SK-N-SH treated with all-trans-retinoic acid at 6 μM for 48 hours (cell line): ENCODE data around the gene PRKG1.

ENCODE experiments used
- ATAC-seq: fragments of 200-7000 bp; cut with Tn5 transposase; 3 replicates; pipeline ENCODE4 v1.9.1; 2020; ENCODE audit warnings: mild to moderate bottlenecking, moderate library complexity
- ARNTL ChIP-seq: fragments of 450-650 bp; formaldehyde crosslinking; IDR thresholded peaks from 2 replicates; pipeline ENCODE4 v1.5.0; 2020; ENCODE audit warnings: low read depth, mild to moderate bottlenecking, moderate library complexity, borderline replicate concordance
- CREB5 ChIP-seq: fragments of 250-450 bp; sonication (Bioruptor Pico); IDR thresholded peaks from 2 replicates; pipeline ENCODE4 v1.5.1; 2020; ENCODE audit warnings: low read depth, mild to moderate bottlenecking, moderate library complexity
- CSDC2 ChIP-seq: fragments of 250-450 bp; sonication (Bioruptor Pico); IDR thresholded peaks from 2 replicates; pipeline ENCODE4 v1.5.0; 2020; ENCODE audit warnings: mild to moderate bottlenecking, moderate library complexity
- CSRNP3 ChIP-seq: fragments of 250-450 bp; sonication (Bioruptor Pico); IDR thresholded peaks from 2 replicates; pipeline ENCODE4 v1.5.1; 2021; ENCODE audit warnings: mild to moderate bottlenecking, moderate library complexity
- ESRRG ChIP-seq: fragments of 250-450 bp; sonication (Bioruptor Pico); IDR thresholded peaks from 2 replicates; pipeline ENCODE4 v1.6.1; 2021; ENCODE audit warnings: mild to moderate bottlenecking
- ISL1 ChIP-seq: fragments of 250-450 bp; sonication (Bioruptor Pico); IDR thresholded peaks from 2 replicates; pipeline ENCODE4 v2.1.2; 2022; ENCODE audit warnings: mild to moderate bottlenecking, moderate library complexity
- PATZ1 ChIP-seq: fragments of 250-450 bp; sonication (Bioruptor Pico); IDR thresholded peaks from 2 replicates; pipeline ENCODE4 v1.8.0; 2020; ENCODE audit warnings: mild to moderate bottlenecking, moderate library complexity, borderline replicate concordance
- PPARA ChIP-seq: fragments of 250-450 bp; sonication (Bioruptor Pico); IDR thresholded peaks from 2 replicates; pipeline ENCODE4 v1.5.0; 2020; ENCODE audit warnings: mild to moderate bottlenecking, borderline replicate concordance
- RARB ChIP-seq: fragments of 250-450 bp; sonication (Bioruptor Pico); IDR thresholded peaks from 2 replicates; pipeline ENCODE4 v1.8.0; 2021; ENCODE audit warnings: mild to moderate bottlenecking, moderate library complexity
- SNAI2 ChIP-seq: fragments of 250-450 bp; sonication (Bioruptor Pico); IDR thresholded peaks from 2 replicates; pipeline ENCODE4 v1.5.0; 2020; ENCODE audit warnings: mild to moderate bottlenecking, moderate library complexity
- TCF4 ChIP-seq: fragments of 250-450 bp; sonication (Bioruptor Pico); IDR thresholded peaks from 2 replicates; pipeline ENCODE4 v1.8.0; 2021; ENCODE audit warnings: mild to moderate bottlenecking, moderate library complexity, borderline replicate concordance
- TOX ChIP-seq: fragments of 250-450 bp; sonication (Bioruptor Pico); IDR thresholded peaks from 2 replicates; pipeline ENCODE4 v1.8.0; 2021; ENCODE audit warnings: mild to moderate bottlenecking, moderate library complexity, borderline replicate concordance
- ZC3H10 ChIP-seq: fragments of 250-450 bp; sonication (Bioruptor Pico); IDR thresholded peaks from 2 replicates; pipeline ENCODE4 v1.5.1; 2021; ENCODE audit warnings: mild to moderate bottlenecking, moderate library complexity
- ZFP3 ChIP-seq: fragments of 250-450 bp; sonication (Bioruptor Pico); IDR thresholded peaks from 2 replicates; pipeline ENCODE4 v1.5.0; 2020; ENCODE audit warnings: mild to moderate bottlenecking, moderate library complexity
- ZFP30 ChIP-seq: fragments of 450-650 bp; formaldehyde crosslinking; IDR thresholded peaks from 2 replicates; pipeline ENCODE4 v1.5.0; 2022; ENCODE audit warnings: mild to moderate bottlenecking, moderate library complexity
- ZNF565 ChIP-seq: fragments of 450-650 bp; formaldehyde crosslinking; conservative IDR thresholded peaks from 2 replicates; pipeline ENCODE4 v1.5.0; 2020; ENCODE audit warnings: low read depth, mild to moderate bottlenecking, moderate library complexity
- ZNF70 ChIP-seq: fragments of 450-650 bp; formaldehyde crosslinking; IDR thresholded peaks from 2 replicates; pipeline ENCODE4 v1.5.0; 2020; ENCODE audit warnings: mild to moderate bottlenecking, moderate library complexity
- ZNF8 ChIP-seq: fragments of 450-650 bp; formaldehyde crosslinking; IDR thresholded peaks from 2 replicates; pipeline ENCODE4 v1.5.0; 2020; ENCODE audit warnings: mild to moderate bottlenecking, moderate library complexity
- TF ChIP-seq, protein P1 (sequence below): fragments of 250-450 bp; sonication (Bioruptor Pico); IDR thresholded peaks from 2 replicates; pipeline ENCODE4 v1.8.0; 2021; ENCODE audit warnings: low read depth, mild to moderate bottlenecking, moderate library complexity, borderline replicate concordance
- TF ChIP-seq, protein P2 (sequence below): fragments of 250-450 bp; sonication (Bioruptor Pico); IDR thresholded peaks from 2 replicates; pipeline ENCODE4 v1.5.0; 2020; ENCODE audit warnings: mild to moderate bottlenecking, moderate library complexity

PRKG1 gene

GRCh38 chr10:51075043-51075872 is 971 bp downstream of the PRKG1 start (continued):
- TF ChIP-seq CSRNP3 (CRISPR knock-in tag) (no peak), ZFP3 (CRISPR knock-in tag) (no peak), ISL1 (CRISPR knock-in tag) (no peak), ZC3H10 (CRISPR knock-in tag) (no peak), TOX (CRISPR knock-in tag) (no peak), ZNF8 (CRISPR knock-in tag) (no peak), CSDC2 (CRISPR knock-in tag) (no peak), PPARA (no peak)
- TF ChIP-seq, all 23 proteins: peak for 0

DNA sequence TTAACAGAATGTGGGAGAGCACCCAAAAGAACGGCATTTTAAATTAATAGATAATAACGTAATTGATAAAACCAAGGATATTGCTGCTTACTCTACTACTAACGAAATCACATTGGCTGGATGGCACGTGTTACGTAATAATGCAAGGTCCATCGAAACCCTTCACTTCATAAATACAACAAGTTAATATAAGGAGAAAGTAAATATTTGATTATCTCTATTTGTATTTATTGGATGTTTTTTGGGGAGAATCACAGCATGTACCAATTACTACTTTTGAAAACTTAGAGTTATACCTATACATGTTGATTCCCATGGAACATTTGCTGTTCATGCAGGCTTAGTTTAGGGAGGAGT is 1.6 kb downstream of the PRKG1 start:
- no peak for TF ChIP-seq RARB (CRISPR knock-in tag)
- TF ChIP-seq ZFP3 (CRISPR knock-in tag) = no peak
- TF ChIP-seq SNAI2 (CRISPR knock-in tag) = no peak
- TF ChIP-seq ZC3H10 (CRISPR knock-in tag) = no peak
- TF ChIP-seq PPARA = no peak
- TF ChIP-seq PATZ1 (CRISPR knock-in tag) = no peak
- TF ChIP-seq ZNF565 = no peak
- ATAC-seq = no peak

GRCh38 chr10:51076299-51076841 is 2.1 kb downstream of the PRKG1 start:
- TF ChIP-seq ZFP3 (CRISPR knock-in tag) = no peak
- no peak for TF ChIP-seq ZNF8 (CRISPR knock-in tag)
- TF ChIP-seq TOX (CRISPR knock-in tag) = no peak
- TF ChIP-seq ZFP30 (CRISPR knock-in tag) = no peak
- TF ChIP-seq TCF4 (CRISPR knock-in tag) = no peak
- TF ChIP-seq, protein P1, sequence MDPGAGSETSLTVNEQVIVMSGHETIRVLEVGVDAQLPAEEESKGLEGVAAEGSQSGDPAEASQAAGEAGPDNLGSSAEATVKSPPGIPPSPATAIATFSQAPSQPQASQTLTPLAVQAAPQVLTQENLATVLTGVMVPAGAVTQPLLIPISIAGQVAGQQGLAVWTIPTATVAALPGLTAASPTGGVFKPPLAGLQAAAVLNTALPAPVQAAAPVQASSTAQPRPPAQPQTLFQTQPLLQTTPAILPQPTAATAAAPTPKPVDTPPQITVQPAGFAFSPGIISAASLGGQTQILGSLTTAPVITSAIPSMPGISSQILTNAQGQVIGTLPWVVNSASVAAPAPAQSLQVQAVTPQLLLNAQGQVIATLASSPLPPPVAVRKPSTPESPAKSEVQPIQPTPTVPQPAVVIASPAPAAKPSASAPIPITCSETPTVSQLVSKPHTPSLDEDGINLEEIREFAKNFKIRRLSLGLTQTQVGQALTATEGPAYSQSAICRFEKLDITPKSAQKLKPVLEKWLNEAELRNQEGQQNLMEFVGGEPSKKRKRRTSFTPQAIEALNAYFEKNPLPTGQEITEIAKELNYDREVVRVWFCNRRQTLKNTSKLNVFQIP (CRISPR knock-in tag) = no peak
- TF ChIP-seq ESRRG (CRISPR knock-in tag) = no peak
- no peak for ATAC-seq

DNA sequence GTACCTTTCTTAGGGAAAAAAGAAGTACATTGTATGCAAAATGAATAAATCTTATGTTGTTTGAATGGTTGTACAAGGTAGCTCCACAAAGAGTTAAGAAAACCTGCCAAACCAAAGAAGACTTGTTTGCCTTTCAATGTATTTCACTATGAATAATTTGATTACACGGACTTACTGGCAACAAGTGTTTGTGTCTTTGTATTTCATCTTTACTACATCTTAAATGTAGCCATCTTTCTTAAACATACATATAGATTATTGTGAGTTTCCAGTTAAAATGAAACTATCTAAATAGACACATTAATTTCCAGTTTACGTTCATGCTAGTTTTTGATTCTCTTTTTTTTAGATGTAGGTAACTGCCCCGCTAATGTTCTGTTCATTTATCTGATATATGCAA is 2.8 kb downstream of the PRKG1 start:
- TF ChIP-seq, protein P1 (CRISPR knock-in tag) = no peak
- TF ChIP-seq ZFP3 (CRISPR knock-in tag) = no peak
- TF ChIP-seq TOX (CRISPR knock-in tag) = no peak
- no peak for TF ChIP-seq ZNF70 (CRISPR knock-in tag)
- no peak for TF ChIP-seq PPARA
- no peak for TF ChIP-seq CSDC2 (CRISPR knock-in tag)
- TF ChIP-seq SNAI2 (CRISPR knock-in tag) = no peak
- TF ChIP-seq TCF4 (CRISPR knock-in tag) = no peak
- ATAC-seq = no peak

DNA sequence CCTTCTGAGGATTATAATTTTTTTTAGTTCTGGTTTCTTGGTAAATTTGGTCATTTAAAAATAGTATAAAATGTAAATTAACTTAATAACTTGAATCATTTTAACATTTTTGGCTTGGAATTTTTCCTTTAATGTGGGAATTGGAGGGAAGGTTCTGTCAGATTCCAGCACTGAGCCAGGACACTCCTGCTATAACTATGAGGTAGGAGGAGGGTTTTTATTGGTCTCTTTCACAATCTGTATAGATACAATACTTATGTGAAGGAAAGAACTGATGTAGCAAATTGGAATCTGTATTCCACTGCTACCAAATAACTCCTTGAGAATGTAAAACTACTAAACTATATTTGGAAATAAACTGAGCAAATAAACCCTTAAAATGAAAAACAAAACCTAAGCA is 3.2 kb downstream of the PRKG1 start:
- no peak for ATAC-seq
- TF ChIP-seq SNAI2 (CRISPR knock-in tag) = no peak
- TF ChIP-seq ZNF565 = no peak
- TF ChIP-seq CREB5 (CRISPR knock-in tag) = no peak
- TF ChIP-seq ZFP3 (CRISPR knock-in tag) = no peak
- no peak for TF ChIP-seq ESRRG (CRISPR knock-in tag)
- no peak for TF ChIP-seq ZNF70 (CRISPR knock-in tag)
- TF ChIP-seq, protein P2, sequence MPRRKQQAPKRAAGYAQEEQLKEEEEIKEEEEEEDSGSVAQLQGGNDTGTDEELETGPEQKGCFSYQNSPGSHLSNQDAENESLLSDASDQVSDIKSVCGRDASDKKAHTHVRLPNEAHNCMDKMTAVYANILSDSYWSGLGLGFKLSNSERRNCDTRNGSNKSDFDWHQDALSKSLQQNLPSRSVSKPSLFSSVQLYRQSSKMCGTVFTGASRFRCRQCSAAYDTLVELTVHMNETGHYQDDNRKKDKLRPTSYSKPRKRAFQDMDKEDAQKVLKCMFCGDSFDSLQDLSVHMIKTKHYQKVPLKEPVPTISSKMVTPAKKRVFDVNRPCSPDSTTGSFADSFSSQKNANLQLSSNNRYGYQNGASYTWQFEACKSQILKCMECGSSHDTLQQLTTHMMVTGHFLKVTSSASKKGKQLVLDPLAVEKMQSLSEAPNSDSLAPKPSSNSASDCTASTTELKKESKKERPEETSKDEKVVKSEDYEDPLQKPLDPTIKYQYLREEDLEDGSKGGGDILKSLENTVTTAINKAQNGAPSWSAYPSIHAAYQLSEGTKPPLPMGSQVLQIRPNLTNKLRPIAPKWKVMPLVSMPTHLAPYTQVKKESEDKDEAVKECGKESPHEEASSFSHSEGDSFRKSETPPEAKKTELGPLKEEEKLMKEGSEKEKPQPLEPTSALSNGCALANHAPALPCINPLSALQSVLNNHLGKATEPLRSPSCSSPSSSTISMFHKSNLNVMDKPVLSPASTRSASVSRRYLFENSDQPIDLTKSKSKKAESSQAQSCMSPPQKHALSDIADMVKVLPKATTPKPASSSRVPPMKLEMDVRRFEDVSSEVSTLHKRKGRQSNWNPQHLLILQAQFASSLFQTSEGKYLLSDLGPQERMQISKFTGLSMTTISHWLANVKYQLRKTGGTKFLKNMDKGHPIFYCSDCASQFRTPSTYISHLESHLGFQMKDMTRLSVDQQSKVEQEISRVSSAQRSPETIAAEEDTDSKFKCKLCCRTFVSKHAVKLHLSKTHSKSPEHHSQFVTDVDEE (CRISPR knock-in tag) = no peak
- TF ChIP-seq PPARA = no peak
- no peak for TF ChIP-seq ISL1 (CRISPR knock-in tag)
- TF ChIP-seq ARNTL (CRISPR knock-in tag) = no peak
